ENCODE data around the gene RPS29. TPM values are rescaled to one million over a fixed set of nuclear protein-coding genes. Genes with fewer than 3 reads are reported as not detected.
A peak's percentile ranks its signal among the peaks of the same experiment; 100 is the strongest.

Gene RPS29
- total and polyA plus RNA-seq, 4 donors, result 827 to 6,386 (median 2,453) TPM

- intact Hi-C loops (cut with DNase I), result no loop called here
- Histone ChIP-seq H3K4me3 (ENCODE audit: low read length in 2 of 2) (no peak overlapping the region), H3K9me3 (ENCODE audit: control insufficient read depth, low read length) (no peaks in the 10 kb centered on the region), H3K27ac (ENCODE audit: low read depth in 1 of 2, low read length in 2 of 2) (no peak overlapping the region), H3K36me3 (ENCODE audit: control insufficient read depth in 1 of 2, insufficient read depth in 2 of 2, low read length in 1 of 2) (no peaks in the 10 kb centered on the region), H3K4me1 (ENCODE audit: control insufficient read depth in 1 of 2, insufficient read depth in 2 of 2, low read length in 2 of 2) (no peaks in the 10 kb centered on the region), H3K27me3 (ENCODE audit: control insufficient read depth in 1 of 2, insufficient read depth in 2 of 2, low read length in 1 of 2) (no peaks in the 10 kb centered on the region)
- no peak for ATAC-seq (ENCODE audit: low FRiP score)
- DNase-seq, result no peak
- 84 to 88% methylated on average over 4 of the region's 4 CpGs for WGBS, 2 donors
These were observed 26.1 kb upstream of the RPS29 start for GRCh38 chr14:49612251-49612650.

- H3K9me3 ChIP-seq (ENCODE audit: control insufficient read depth, low read length), result no peaks in the 10 kb centered on the region
- H3K4me3 ChIP-seq (ENCODE audit: low read length in 2 of 2), result no peak overlapping the region
- H3K36me3 ChIP-seq (ENCODE audit: control insufficient read depth in 1 of 2, insufficient read depth in 2 of 2, low read length in 1 of 2), result no peaks in the 10 kb centered on the region
- no peak for ATAC-seq (ENCODE audit: low FRiP score)
- H3K27me3 ChIP-seq (ENCODE audit: control insufficient read depth in 1 of 2, insufficient read depth in 2 of 2, low read length in 1 of 2), result no peaks in the 10 kb centered on the region
- no peaks in the 10 kb centered on the region for H3K4me1 ChIP-seq (ENCODE audit: control insufficient read depth in 1 of 2, insufficient read depth in 2 of 2, low read length in 2 of 2)
- 83 to 93% methylated on average over 6 of the region's 6 CpGs for WGBS, 2 donors
- intact Hi-C loops (cut with DNase I), result no loop called here
- no peak for DNase-seq
- H3K27ac ChIP-seq (ENCODE audit: low read depth in 1 of 2, low read length in 2 of 2), result no peak overlapping the region
These were observed 21.4 kb upstream of the RPS29 start for GRCh38 chr14:49607583-49607982.

GRCh38 chr14:49598485-49599300, 12.5 kb upstream of the RPS29 start, which contains the start of gene LRR1:
Gene LRR1, plus strand, starts transcription at chr14:49598940. Its CDS starts 81 bp downstream, at chr14:49599021.
- intact Hi-C loops (cut with DNase I), result no loop called here

GRCh38 chr14:49598189-49598484, 12.0 kb upstream of the RPS29 start:
- no peaks in the 10 kb centered on the region for H3K27me3 ChIP-seq (ENCODE audit: control insufficient read depth in 1 of 2, insufficient read depth in 2 of 2, low read length in 1 of 2)
- ATAC-seq (ENCODE audit: low FRiP score) (peak; percentile 56), DNase-seq (no peak)
- H3K4me3 ChIP-seq (ENCODE audit: low read length in 2 of 2), result peak overlapping the region; percentile 65 to 73
- intact Hi-C loops (cut with DNase I), result no loop called here
- WGBS, 2 donors, result 0% methylated on average over 15 of the region's 15 CpGs
- H3K9me3 ChIP-seq (ENCODE audit: control insufficient read depth, low read length), result no peaks in the 10 kb centered on the region
- H3K27ac ChIP-seq (ENCODE audit: low read depth in 1 of 2, low read length in 2 of 2), result peak overlapping the region in 1 of 2 donors; percentile 89
- H3K36me3 ChIP-seq (ENCODE audit: control insufficient read depth in 1 of 2, insufficient read depth in 2 of 2, low read length in 1 of 2), result no peaks in the 10 kb centered on the region
- no peaks in the 10 kb centered on the region for H3K4me1 ChIP-seq (ENCODE audit: control insufficient read depth in 1 of 2, insufficient read depth in 2 of 2, low read length in 2 of 2)

More at GRCh38 chr14:49598485-49599300, 12.5 kb upstream of the RPS29 start, which contains the start of gene LRR1:
- Histone ChIP-seq H3K27me3 (ENCODE audit: control insufficient read depth in 1 of 2, insufficient read depth in 2 of 2, low read length in 1 of 2) (no peaks in the 10 kb centered on the region), H3K27ac (ENCODE audit: low read depth in 1 of 2, low read length in 2 of 2) (peak within 1 kb of the TSS in 1 of 2 donors; percentile 89), H3K9me3 (ENCODE audit: control insufficient read depth, low read length) (no peaks in the 10 kb centered on the region), H3K4me1 (ENCODE audit: control insufficient read depth in 1 of 2, insufficient read depth in 2 of 2, low read length in 2 of 2) (no peaks in the 10 kb centered on the region), H3K36me3 (ENCODE audit: control insufficient read depth in 1 of 2, insufficient read depth in 2 of 2, low read length in 1 of 2) (no peaks in the 10 kb centered on the region), H3K4me3 (ENCODE audit: low read length in 2 of 2) (peak within 1 kb of the TSS; percentile 65 to 73)
- 0% methylated on average over 63 to 77 of the region's 77 CpGs for WGBS, 2 donors
- peak; percentile 92 to 96 for DNase-seq
- ATAC-seq (ENCODE audit: low FRiP score), result peak; percentile 95

GRCh38 chr14:49594347-49595091, 8.3 kb upstream of the RPS29 start:
- DNase-seq (no peak), ATAC-seq (ENCODE audit: low FRiP score) (no peak)
- Histone ChIP-seq H3K36me3 (ENCODE audit: control insufficient read depth in 1 of 2, insufficient read depth in 2 of 2, low read length in 1 of 2) (no peaks in the 10 kb centered on the region), H3K27ac (ENCODE audit: low read depth in 1 of 2, low read length in 2 of 2) (no peak overlapping the region), H3K27me3 (ENCODE audit: control insufficient read depth in 1 of 2, insufficient read depth in 2 of 2, low read length in 1 of 2) (no peaks in the 10 kb centered on the region), H3K4me3 (ENCODE audit: low read length in 2 of 2) (no peak overlapping the region), H3K9me3 (ENCODE audit: control insufficient read depth, low read length) (no peaks in the 10 kb centered on the region), H3K4me1 (ENCODE audit: control insufficient read depth in 1 of 2, insufficient read depth in 2 of 2, low read length in 2 of 2) (no peaks in the 10 kb centered on the region)
- WGBS, 2 donors, result 15 to 21% methylated on average over 4 of the region's 4 CpGs
- intact Hi-C loops (cut with DNase I), result no loop called here

- 63 to 74% methylated on average over 3 of the region's 3 CpGs for whole genome bisulfite sequencing, 2 donors
- H3K27ac ChIP-seq (ENCODE audit: low read depth in 1 of 2, low read length in 2 of 2), result no peak overlapping the region
- H3K4me1 ChIP-seq (ENCODE audit: control insufficient read depth in 1 of 2, insufficient read depth in 2 of 2, low read length in 2 of 2), result no peaks in the 10 kb centered on the region
- H3K9me3 ChIP-seq (ENCODE audit: control insufficient read depth, low read length), result no peaks in the 10 kb centered on the region
- no peaks in the 10 kb centered on the region for H3K36me3 ChIP-seq (ENCODE audit: control insufficient read depth in 1 of 2, insufficient read depth in 2 of 2, low read length in 1 of 2)
- ATAC-seq (ENCODE audit: low FRiP score) (no peak), DNase-seq (no peak)
- H3K4me3 ChIP-seq (ENCODE audit: low read length in 2 of 2), result no peak overlapping the region
- intact Hi-C loops (cut with DNase I), result no loop called here
- no peaks in the 10 kb centered on the region for H3K27me3 ChIP-seq (ENCODE audit: control insufficient read depth in 1 of 2, insufficient read depth in 2 of 2, low read length in 1 of 2)
These were observed 6.8 kb upstream of the RPS29 start for GRCh38 chr14:49593016-49593415.

- no peak for ATAC-seq (ENCODE audit: low FRiP score)
These were observed 3.2 kb upstream of the RPS29 start for GRCh38 chr14:49589387-49589786.

GRCh38 chr14:49586673-49587460, 687 bp upstream of the RPS29 start:
- H3K9me3 ChIP-seq (ENCODE audit: control insufficient read depth, low read length), result no peaks in the 10 kb centered on the region
- H3K27me3 ChIP-seq (ENCODE audit: control insufficient read depth in 1 of 2, insufficient read depth in 2 of 2, low read length in 1 of 2), result no peaks in the 10 kb centered on the region
- 1 to 2% methylated on average over 11 of the region's 21 CpGs for WGBS, 2 donors
- H3K4me3 ChIP-seq (ENCODE audit: low read length in 2 of 2), result peak overlapping the region; percentile 18 to 36
- DNase-seq, result no peak
- intact Hi-C loops (cut with DNase I), result no loop called here
- H3K4me1 ChIP-seq (ENCODE audit: control insufficient read depth in 1 of 2, insufficient read depth in 2 of 2, low read length in 2 of 2), result no peaks in the 10 kb centered on the region
- H3K27ac ChIP-seq (ENCODE audit: low read depth in 1 of 2, low read length in 2 of 2), result no peak overlapping the region
- H3K36me3 ChIP-seq (ENCODE audit: control insufficient read depth in 1 of 2, insufficient read depth in 2 of 2, low read length in 1 of 2), result no peaks in the 10 kb centered on the region
- ATAC-seq (ENCODE audit: low FRiP score), result peak; percentile 82

More at GRCh38 chr14:49589387-49589786, 3.2 kb upstream of the RPS29 start:
- Histone ChIP-seq H3K4me1 (ENCODE audit: control insufficient read depth in 1 of 2, insufficient read depth in 2 of 2, low read length in 2 of 2) (no peaks in the 10 kb centered on the region), H3K27ac (ENCODE audit: low read depth in 1 of 2, low read length in 2 of 2) (no peak overlapping the region), H3K36me3 (ENCODE audit: control insufficient read depth in 1 of 2, insufficient read depth in 2 of 2, low read length in 1 of 2) (no peaks in the 10 kb centered on the region), H3K27me3 (ENCODE audit: control insufficient read depth in 1 of 2, insufficient read depth in 2 of 2, low read length in 1 of 2) (no peaks in the 10 kb centered on the region), H3K9me3 (ENCODE audit: control insufficient read depth, low read length) (no peaks in the 10 kb centered on the region), H3K4me3 (ENCODE audit: low read length in 2 of 2) (no peak overlapping the region)
- WGBS, 2 donors, result 81 to 84% methylated on average over 3 of the region's 3 CpGs
- intact Hi-C loops (cut with DNase I), result no loop called here
- DNase-seq, result no peak

Data from aorta (tissue), 5 donors.